Subcutaneous abdominal adipose tissue (tissue), 5 donors: ENCODE results near the gene AEBP2.
"Not testable (repeated sequence)": the region's sequence is repeated elsewhere in the genome, so short reads cannot be mapped to it uniquely, and the experiment has no call there.

ENCODE experiments used
- H3K27ac ChIP-seq: one replicate; pipeline ENCODE4 v1.7.0; 2013; ENCODE audit warnings: low read depth, mild to moderate bottlenecking, inconsistent platforms, low read length, moderate library complexity
- H3K27me3 ChIP-seq, 5 donors: one replicate each; pipeline ENCODE4 v1.7.0; 2013; ENCODE audit warnings: low read length in 5 of 5, inconsistent platforms in 1 of 5; ENCODE audit not compliant: control insufficient read depth in 5 of 5, insufficient read depth in 4 of 5
- H3K36me3 ChIP-seq, 5 donors: one replicate each; pipeline ENCODE4 v1.7.0; 2013; ENCODE audit warnings: low read length in 5 of 5; ENCODE audit not compliant: control insufficient read depth in 5 of 5, insufficient read depth in 5 of 5
- H3K4me1 ChIP-seq, 5 donors: one replicate each; pipeline ENCODE4 v1.7.0; 2013; ENCODE audit warnings: low read length in 5 of 5, mild to moderate bottlenecking in 3 of 5, moderate library complexity in 1 of 5; ENCODE audit not compliant: control insufficient read depth in 5 of 5, insufficient read depth in 5 of 5
- H3K4me3 ChIP-seq, 5 donors: one replicate each; pipeline ENCODE4 v1.7.0; 2013; ENCODE audit warnings: low read length in 5 of 5, low read depth in 1 of 5
- H3K9ac ChIP-seq, 5 donors: one replicate each; pipeline ENCODE4 v1.7.0; 2013; ENCODE audit warnings: low read length in 5 of 5, mild to moderate bottlenecking in 4 of 5, moderate library complexity in 3 of 5
- H3K9me3 ChIP-seq, 5 donors: one replicate each; pipeline ENCODE4 v1.7.0; 2013; ENCODE audit warnings: low read length in 5 of 5; ENCODE audit not compliant: control insufficient read depth in 5 of 5
- donor health status: healthy.
- donor health status: healthy.
- donor health status: healthy.
- donor health status: healthy.
- donor health status: healthy.

AEBP2 gene

GRCh38 chr12:19419086-19419485 is 20.2 kb upstream of the AEBP2 start:
- no peaks in the 10 kb centered on the region for H3K36me3 ChIP-seq
- H3K4me3 ChIP-seq, result no peak overlapping the region
- H3K27ac ChIP-seq, result no peak overlapping the region
- H3K9ac ChIP-seq, result no peak overlapping the region
- H3K9me3 ChIP-seq, result no peaks in the 10 kb centered on the region
- H3K27me3 ChIP-seq, result no peaks in the 10 kb centered on the region
- H3K4me1 ChIP-seq, result no peaks in the 10 kb centered on the region

DNA sequence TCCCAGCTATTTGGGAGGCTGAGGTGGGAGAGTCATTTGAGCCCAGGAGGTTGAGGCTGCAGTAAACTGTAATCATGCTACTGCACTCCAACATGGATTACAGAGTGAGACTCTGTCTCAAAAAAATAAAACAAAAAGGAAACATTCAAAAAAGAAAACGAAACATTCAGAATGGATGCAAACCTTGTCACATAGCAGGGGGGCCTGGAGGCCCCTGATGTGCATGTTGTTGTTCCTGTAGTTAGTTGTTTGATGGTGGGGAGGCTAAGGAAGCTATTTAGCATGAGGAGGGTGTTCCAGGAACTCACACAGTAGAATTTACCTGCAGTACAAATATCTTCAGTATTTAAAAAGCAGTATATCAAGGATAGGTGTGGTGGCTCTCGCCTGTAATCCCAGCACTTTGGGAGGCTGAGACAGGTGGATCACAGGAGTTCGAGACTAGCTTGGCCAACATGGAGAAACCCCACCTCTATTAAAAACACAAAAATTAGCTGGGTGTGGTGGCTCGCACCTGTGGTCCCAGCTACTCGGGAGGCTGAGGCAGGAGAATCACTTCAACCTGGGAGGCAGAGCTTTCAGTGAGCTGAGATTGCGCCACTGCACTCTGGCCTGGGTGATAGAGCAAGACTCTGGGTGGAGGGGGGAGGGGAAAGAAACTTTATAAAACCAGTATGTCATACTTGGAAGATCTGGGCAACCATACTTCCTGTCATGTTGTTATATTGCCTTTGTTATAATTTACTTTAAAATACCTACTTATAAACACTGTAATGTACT is 17.6 kb upstream of the AEBP2 start:
- no peak overlapping the region for H3K27ac ChIP-seq
- no peaks in the 10 kb centered on the region for H3K4me1 ChIP-seq
- no peak overlapping the region for H3K9ac ChIP-seq

DNA sequence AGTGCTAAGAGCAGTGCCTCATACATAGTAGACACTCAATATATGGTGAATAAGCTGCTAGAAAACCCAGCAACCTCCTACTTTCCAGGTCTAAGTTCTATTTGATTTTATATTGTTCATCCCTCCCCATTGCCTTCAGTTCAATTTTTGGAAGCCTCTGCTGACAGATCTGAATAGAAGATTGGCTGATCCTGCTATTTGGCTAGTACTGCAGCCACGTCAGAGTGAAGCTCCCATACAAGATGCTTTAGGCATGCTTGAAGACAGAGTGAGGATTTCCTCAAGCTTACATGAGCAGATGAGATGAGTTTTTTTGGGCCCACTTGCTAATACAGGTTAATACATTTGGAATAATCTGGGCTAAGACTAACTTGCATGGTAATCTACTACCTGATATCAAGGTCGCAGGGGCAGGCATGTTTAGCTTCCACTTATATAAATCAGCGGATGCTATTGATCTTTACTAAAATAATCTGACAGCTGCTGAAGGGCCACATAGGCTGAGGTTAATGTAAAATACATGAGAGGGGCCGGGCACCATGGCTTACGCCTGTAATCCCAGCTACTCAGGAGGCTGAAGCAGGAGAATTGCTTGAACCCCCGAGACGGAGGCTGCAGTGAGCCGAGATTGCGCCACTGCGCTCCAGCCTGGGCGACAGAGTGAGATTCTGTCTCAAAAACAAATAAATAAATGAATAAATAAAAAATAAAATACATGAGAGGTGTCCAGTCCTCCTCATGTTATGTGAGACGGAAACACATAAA is 15.9 kb upstream of the AEBP2 start:
- Histone ChIP-seq H3K4me3 (no peak overlapping the region), H3K36me3 (no peaks in the 10 kb centered on the region), H3K27ac (no peak overlapping the region), H3K27me3 (no peaks in the 10 kb centered on the region), H3K9me3 (peaks cover 0 to 6% (median 4%) of the 10 kb centered on the region in 5 donors), H3K9ac (no peak overlapping the region), H3K4me1 (peaks cover 0 to 3% (median 0%) of the 10 kb centered on the region in 5 donors)

More for the DNA sequence above, 17.6 kb upstream of the AEBP2 start:
- Histone ChIP-seq H3K4me3 (no peak overlapping the region), H3K27me3 (no peaks in the 10 kb centered on the region), H3K9me3 (peaks cover 0 to 6% (median 3%) of the 10 kb centered on the region in 5 donors), H3K36me3 (no peaks in the 10 kb centered on the region)

DNA sequence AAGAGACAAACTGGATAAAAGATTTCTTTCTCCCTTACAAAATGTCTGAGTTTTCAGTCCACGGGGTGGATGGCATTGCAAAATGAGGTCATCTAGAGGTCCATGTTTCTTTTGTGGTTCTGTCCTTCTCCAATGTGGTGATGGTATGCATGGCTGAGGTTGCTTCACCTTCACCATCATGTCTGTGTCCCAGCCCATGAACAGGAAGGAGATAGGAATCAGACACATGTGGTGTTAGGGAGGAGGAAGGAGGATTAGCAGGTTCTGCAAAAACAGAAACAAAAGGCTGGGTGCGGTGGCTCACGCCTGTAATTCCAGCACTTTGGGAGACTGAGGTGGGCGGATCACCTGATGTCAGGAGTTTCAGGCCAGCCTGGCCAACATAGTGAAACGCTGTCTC is 11.0 kb upstream of the AEBP2 start:
- H3K4me1 ChIP-seq, result peaks cover 0 to 3% (median 0%) of the 10 kb centered on the region in 5 donors
- no peak overlapping the region for H3K9ac ChIP-seq
- no peaks in the 10 kb centered on the region for H3K36me3 ChIP-seq
- no peak overlapping the region for H3K27ac ChIP-seq
- H3K4me3 ChIP-seq, result no peak overlapping the region
- no peaks in the 10 kb centered on the region for H3K27me3 ChIP-seq
- H3K9me3 ChIP-seq, result peaks cover 0 to 6% (median 4%) of the 10 kb centered on the region in 5 donors

- not testable (repeated sequence) for H3K4me1 ChIP-seq, H3K27me3 ChIP-seq, H3K36me3 ChIP-seq, H3K9ac ChIP-seq, H3K27ac ChIP-seq, H3K4me3 ChIP-seq, H3K9me3 ChIP-seq
Measured at GRCh38 chr12:19429491-19429890, 9.8 kb upstream of the AEBP2 start.

- Histone ChIP-seq H3K36me3 (no peaks in the 10 kb centered on the region), H3K9me3 (peaks cover 0 to 5% (median 4%) of the 10 kb centered on the region in 5 donors), H3K9ac (no peak overlapping the region), H3K4me3 (no peak overlapping the region), H3K27ac (no peak overlapping the region), H3K4me1 (peaks cover 0 to 3% (median 0%) of the 10 kb centered on the region in 5 donors), H3K27me3 (no peaks in the 10 kb centered on the region)
Measured at GRCh38 chr12:19430988-19431387, 8.3 kb upstream of the AEBP2 start.

DNA sequence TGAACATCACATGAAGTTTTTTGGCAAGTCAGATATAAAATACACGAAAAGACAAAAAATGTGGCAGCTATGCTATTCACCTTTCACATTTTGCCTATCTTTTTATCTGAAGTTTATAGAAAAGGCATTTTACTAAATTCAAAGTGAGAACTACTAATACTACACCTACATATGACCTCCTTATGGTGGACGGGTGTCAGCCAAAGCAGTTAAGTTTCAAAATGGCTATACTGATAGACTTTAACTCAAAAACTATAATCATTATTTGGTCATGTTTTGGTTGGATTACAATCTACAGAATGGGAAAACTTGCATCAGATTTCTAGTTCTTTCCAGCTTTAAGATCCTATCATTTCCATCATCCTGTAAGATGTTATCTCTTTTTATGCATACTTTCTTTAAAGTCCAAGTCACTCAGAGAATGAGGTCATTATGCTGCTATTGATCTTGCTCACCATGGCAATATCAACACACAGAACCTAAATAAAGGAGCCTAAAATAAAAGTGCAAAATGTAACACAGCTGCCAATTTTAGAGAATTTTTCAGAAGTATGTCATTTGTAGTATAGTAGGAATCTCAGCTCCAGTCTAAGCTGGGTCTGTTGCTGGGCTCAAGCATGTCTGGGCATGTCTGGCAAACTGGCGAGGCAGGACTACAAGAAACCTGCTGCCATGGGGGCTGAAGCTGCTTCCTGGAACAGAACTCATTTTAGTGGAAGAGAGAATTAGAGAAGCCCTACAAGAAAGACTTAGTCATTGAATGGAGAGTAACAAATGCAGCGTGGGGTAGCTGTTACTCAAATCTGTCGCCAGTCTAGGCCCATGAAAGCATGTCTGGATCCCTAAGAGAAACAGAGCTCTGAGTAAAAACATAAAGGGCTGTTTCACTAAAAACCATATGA is 7.6 kb upstream of the AEBP2 start:
- Histone ChIP-seq H3K27ac (no peak overlapping the region), H3K4me3 (no peak overlapping the region), H3K36me3 (no peaks in the 10 kb centered on the region), H3K4me1 (peaks cover 0 to 3% (median 0%) of the 10 kb centered on the region in 5 donors), H3K9me3 (peaks cover 0 to 2% (median 0%) of the 10 kb centered on the region in 5 donors), H3K9ac (no peak overlapping the region), H3K27me3 (no peaks in the 10 kb centered on the region)

DNA sequence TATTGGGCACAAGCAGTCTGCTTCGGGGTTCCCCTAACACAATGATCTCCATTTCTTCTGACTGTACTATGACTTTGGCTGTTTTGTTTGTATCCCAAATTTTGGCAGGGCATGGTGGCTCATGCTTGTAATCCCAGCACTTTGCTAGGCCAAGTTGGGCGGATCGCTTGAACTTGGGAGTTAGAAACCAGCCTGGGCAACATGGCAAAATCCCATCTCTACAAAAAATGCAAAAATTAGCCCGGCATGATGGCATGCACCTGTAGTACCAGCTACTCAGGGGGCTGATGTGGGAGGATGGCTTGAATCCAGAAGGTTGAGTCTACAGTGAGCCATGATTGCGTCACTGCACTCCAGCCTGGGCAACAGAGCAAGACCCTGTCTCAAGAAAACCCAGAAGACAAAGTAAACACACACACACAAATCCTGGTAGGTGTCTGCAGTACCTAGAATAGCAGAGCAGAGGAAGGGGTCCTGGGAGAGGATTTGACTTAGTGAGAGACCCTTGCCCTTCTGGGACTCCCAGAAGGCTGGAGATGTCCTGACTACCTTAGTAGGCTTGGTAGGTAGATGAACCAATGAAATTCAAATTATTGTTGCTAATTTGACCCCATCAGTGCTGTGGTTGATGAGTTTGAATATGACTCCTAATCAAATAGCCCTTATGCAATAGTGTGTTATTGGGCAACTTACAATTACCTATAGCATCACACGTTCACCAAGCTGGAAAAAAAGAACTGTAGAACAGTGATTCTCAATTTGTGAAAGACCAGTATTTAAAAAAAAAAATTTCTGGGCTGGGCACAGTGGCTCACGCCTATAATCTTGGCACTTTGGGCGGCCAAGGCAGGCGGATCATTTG is 6.8 kb upstream of the AEBP2 start:
- no peaks in the 10 kb centered on the region for H3K36me3 ChIP-seq
- H3K9me3 ChIP-seq, result no peaks in the 10 kb centered on the region
- H3K27me3 ChIP-seq, result no peaks in the 10 kb centered on the region
- no peak overlapping the region for H3K4me3 ChIP-seq
- peaks cover 0 to 3% (median 0%) of the 10 kb centered on the region in 5 donors for H3K4me1 ChIP-seq
- H3K27ac ChIP-seq, result no peak overlapping the region
- H3K9ac ChIP-seq, result no peak overlapping the region

DNA sequence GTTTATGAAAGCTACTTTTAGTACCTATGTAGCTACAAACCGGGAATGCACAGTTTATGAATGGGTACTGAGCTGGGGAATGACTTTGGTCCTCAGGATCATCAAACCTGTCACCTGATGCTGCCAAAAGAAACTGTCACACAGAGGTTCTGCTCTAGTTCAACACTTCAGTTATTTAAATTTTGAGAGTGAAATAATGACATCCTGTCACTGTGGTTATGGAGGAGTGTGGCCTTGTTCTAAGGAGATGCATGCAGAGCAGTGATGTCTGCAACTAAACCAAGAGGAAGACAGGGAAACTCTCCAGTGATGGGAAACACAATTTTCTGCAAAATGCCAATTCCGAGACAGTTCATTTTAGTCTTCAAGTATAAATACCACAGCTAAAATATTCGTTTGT is 4.8 kb upstream of the AEBP2 start:
- H3K9me3 ChIP-seq, result no peaks in the 10 kb centered on the region
- no peaks in the 10 kb centered on the region for H3K36me3 ChIP-seq
- no peaks in the 10 kb centered on the region for H3K27me3 ChIP-seq
- no peak overlapping the region for H3K27ac ChIP-seq
- no peak overlapping the region for H3K9ac ChIP-seq
- H3K4me3 ChIP-seq, result no peak overlapping the region
- no peaks in the 10 kb centered on the region for H3K4me1 ChIP-seq
